Umbilical cord (tissue), 2 donors: ENCODE measurements around the gene TOMM7. TPM values are rescaled to one million over a fixed set of nuclear protein-coding genes. Genes with fewer than 3 reads are reported as not detected.

Experiments
- DNase-seq: peaks from one replicate; pipeline ENCODE4 v3.0.0-alpha.2; 2015; ENCODE audit warnings: low spot score
- total RNA-seq: library from RNA; depleted of rRNA; stranded (reverse); fragments of >200 nt; gene quantifications from one replicate; pipeline ENCODE4 v1.2.3, GENCODE V29; 2014; ENCODE audit warnings: low replicate concordance; ENCODE audit not compliant: insufficient read depth

The TOMM7 gene
- total RNA-seq, result 273 TPM

DNA sequence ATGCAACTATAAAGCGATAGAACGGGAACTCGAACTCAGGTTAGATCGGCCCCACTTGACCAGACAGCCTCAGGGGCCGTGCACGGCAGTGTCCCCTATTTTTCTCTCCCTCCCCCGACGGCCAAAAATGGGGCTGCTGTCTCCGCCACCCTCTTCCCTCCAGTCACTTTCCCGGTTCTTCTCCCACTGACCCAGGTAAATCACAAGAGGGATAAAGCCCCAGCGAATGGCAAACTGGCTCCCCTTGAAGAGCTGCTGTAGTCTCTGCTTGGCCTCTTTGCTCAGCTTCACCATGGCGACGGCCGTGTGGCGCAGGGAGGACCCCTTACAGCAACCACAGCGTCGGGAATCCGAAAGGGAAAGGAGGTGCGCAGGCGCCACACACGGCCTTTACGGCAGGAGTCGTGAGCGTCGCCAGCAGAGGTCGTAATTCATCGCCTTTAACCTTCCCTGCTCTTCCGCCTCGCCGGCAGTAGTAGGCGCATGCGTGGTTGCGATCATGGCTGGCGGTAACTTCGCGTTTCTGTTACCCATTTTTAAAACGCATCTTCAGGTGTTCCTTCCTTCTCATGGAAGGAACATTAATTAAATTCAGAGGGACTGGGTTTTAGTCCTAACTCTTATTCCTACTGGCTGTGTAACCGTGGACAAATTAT lies at the start of gene TOMM7:
TOMM7 (minus strand) TSS at position 364 of the 656 bp plus-strand sequence; CDS start at position 294, 70 bp downstream.
- peak; percentile 98 for DNase-seq

DNA sequence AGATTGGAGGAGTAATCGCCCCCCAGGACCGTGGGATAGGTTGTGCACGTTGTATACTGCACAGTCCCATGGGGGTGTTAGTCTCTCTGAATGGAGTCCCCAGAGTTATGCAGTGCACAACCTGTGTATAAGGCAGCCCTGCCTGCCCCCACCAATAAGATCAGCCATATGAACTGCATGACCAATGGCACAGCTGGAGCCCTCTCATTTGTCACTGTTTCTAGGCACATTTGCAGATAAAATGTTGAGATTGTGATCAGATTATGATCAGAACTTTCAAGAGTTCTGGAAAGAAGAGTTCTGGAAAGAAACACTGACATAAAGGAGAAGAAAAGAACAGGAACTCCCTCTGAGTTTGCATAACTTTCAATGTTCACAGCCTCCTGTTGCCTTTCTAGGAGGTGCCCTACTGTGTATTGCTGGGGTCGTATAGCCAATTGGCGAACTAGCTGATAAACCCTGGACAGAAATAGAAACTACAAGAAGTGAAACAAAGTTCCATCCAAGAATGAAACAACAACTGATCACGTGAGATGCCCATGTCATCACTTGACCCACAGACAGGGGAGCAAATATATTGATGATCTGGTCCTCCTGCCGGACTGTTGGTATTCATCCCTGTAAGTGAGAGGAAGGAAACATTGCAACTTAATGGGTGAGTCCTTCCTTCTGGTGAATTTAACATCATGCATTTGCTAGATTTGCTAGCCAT lies 49.6 kb upstream of the TOMM7 start:
- DNase-seq, result no peak

DNA sequence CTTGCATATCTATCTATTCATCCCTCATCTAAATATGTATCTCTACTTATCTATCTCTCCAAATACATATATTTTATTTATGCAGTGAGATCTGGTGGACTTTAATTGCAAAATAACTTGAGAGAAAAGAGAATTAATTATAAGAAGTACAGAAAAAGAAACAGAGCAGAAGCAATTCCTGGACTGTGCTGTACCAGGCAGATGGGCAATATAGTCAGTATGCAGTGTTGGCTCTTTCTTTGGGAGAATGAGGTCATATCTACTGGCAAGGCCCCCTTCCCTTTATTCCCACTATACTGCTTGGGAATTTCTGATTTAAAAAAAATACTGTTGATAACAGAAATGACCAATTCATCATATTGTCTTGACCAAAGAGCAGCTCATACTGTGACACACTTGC lies 49.0 kb upstream of the TOMM7 start:
- DNase-seq, result no peak

DNA sequence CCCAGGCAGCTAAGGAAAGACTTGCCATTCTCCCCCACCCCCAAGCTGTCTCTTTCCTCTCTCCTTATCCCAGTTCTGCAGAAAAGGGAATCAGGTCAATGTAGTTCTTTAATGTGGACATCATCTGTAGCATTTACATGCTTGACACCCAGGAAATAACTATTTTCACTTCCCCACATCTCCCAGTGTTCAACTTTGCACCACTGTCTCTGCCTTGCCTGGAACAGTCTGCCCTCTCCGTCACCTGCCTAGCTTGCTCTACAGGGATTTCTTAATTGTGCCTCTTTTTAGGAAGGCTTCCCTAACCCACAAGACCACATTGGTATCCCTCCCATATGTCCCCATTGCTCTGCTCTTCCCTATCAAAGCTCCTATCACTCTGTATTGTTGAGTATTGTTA lies 45.9 kb upstream of the TOMM7 start:
- DNase-seq, result no peak

DNA sequence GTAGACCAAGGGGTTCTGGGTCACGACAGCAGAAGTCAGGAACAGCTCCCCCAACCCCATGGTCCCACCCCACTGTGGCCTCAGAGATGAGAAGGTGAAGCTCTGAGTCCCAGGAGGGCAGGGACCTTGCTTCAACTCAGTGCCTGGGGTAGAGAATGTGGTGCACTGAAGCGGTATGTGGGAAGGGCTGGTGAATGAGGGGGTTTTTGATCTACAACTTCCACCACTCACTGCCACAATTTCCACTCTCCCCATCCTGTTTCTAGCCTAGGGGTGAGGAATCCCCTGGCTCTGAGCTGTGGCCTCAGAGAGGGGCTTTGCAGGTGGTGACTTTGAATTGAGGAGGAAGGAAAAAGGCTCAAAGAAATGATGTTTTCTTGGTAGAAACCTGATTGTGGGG lies 44.9 kb upstream of the TOMM7 start:
- no peak for DNase-seq

DNA sequence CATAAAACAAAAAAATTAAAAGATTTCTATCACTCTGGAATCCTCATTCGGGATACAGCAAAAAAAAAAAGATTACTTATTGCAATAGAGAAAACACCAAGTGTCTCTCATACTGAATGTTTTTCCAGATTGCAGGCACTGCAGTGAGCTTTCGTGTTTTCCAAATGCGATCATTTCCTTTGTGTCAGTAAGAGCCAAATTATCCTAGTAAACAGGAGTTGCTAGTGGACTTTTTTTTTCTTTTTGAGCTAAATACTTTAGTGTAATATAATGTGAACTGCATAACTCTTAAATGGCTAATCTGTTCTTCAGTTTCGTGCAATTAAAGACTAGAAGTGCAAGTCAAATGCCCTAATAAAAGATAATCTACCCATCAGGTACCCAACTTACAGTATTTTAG lies 44.4 kb upstream of the TOMM7 start:
- DNase-seq, result no peak

DNA sequence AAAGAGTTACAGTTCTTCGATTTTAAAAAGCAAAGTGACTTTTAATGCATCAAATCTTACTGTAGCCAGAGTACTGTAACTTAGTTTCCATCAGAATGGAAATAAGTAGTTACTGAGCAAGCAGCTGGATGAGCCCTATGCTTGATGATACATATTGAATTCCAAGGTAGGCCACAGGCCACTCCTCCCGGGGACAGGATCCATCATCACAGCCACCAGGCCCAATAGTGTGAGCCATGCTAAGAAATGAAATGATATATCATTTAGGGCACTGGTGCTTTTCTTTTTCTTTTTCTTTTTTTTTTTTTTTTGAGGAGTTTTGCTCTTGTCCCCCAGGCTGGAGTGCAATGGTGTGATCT lies 42.9 kb upstream of the TOMM7 start:
- no peak for DNase-seq

DNA sequence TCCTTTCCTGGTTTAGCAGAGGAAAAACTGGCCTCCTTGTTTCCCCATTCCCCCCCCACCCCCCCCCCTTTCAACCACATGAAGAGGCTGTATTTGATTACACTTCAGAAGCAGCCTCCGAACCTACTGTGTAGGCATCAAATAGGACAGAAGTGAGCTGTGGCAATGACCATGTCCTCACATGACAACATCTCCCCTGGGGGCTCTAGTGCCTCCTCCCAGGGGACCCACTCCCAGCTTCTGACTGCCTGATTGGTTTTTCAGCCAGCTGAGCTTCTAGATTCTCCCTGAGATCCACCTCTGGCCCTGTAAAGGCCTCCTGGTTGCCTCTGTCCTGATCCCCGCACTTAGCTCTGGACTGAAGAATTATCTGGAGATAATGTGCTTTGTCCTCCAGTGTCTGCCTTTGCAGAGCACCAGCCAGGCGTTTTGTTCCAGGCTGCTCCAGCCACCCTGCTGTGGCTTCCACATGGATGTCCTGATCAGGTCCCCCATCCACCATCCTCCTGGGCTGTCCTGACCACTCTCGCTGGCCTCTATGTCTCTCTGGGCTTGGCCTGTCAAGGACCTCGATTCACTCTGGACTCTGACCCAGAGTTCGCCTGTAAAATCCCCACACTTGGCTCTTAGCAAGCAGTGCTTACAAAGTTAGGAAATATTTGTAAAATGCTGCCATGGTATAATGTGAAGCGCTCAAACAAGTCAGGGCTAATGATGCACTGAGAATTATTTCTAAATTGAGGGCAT lies 42.4 kb upstream of the TOMM7 start:
- no peak for DNase-seq

DNA sequence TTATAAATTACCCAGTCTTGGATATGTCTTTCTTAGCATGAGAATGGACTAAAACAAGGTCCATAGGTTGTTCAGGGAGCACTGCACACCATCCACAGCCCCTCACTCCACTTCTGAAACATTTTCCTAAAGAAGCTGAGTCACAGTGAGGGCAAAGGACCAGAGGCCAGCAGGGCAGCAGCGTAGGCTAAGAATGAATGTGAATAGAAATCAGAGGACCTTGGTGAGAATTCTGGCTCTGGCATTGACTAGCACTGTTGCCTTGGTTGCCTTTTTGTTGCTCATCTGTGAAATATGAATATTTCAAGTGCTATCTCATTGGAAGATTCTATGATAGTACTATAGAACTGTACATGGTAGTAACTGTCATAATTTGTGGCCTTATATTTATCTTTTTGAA lies 41.7 kb upstream of the TOMM7 start:
- DNase-seq, result no peak

DNA sequence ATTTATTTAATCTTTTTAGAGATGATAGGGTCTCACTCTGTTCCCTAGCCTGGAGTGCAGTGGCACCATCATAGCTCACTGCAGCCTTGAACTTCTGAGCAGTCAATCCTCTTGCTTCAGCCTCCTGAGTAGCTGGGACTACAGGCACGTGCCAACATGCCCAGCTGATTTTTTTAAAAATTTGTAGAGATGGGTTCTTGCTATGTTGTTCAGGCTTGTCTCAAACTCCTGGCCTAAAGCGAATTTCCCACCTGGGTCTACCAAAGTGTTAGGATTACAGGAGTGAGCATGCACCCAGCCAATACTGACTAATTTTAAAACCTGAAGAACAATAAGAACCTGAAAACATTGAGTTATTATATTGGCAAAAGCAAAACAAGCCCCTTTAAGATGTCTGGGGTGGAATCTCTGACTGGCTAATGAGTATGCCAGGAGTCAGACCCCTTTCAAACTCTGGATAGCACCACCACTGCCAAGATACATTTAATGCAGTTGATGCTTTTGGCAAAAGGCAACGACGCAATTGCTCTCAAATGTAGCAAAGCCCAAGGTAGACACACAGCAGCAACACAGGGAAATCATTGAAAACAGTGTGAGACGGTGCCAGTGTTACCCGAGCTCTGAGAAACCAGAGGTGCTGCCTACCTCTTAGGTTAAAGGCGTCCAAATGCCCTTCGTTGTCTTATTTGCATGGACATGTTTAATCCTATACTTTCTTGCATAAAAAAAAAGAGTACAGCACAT lies 40.7 kb upstream of the TOMM7 start:
- no peak for DNase-seq

DNA sequence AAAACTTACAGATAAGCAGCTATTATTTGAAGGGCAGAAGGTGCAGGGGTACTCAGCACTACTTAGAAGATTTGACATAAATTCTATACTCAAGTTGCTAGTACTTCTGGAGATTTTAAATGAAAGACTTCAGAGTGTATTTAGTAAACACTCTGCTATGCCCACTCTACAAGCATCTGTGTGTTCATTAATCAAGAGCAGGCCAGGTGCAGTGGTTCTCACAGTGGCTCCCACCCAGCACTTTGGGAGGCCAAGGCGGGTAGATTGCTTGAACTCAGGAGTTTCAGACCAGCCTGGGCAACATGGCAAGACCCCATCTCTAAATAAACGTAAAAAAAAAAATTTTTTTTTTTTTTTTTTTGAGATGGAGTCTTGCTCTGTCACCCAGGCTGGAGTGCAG lies 38.9 kb upstream of the TOMM7 start:
- no peak for DNase-seq

DNA sequence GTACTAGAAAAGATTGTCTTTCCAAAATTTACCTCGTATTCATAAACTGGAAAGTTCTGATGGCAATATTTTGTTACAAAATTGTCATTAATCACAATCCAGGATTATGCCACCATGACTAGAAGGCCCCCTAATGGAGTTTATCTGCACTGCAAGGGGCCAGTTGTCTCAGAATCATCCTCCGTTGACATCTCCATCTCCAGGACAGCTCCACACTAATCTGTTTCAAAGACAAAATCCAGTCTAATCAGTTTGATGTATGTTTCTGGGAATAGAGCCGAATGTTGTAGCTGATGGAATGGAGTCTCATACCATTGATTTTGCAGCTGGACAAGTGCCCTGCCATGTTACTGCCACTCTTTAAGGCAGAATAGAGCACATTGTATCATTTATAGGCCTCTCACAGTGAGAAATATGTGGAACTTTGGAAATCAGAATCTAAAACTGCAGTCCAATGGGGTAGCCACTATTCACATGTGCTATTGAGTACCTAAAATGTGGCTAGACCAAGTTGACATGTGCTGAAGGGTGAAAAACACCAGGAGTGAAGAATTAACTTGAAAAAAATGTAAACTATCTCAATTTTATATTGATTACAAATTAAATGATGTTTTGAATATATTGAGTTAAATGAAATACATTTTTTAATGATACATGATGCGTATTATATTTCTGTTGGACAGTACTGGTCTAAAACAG lies 38.3 kb upstream of the TOMM7 start:
- peak; percentile 73 for DNase-seq

DNA sequence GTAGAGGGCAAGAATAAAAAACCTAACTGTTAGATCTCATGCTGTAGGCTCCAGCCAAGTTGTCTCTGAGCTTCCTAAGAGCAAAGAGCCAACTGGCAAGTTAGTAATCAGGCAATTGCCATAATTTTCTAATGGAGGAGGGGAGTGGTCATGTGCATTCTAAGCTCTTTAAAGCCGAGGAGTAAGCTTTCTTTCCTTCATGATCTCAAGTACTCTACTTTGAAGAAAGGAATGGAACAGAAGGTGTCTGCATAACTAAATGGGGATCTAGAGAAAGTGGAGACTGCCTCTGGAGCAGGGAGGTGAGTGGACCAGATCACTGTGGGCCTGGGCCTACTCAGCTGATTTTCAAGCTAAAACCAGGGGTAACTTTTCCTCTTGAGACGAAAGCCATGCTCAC lies 37.7 kb upstream of the TOMM7 start:
- DNase-seq, result no peak

DNA sequence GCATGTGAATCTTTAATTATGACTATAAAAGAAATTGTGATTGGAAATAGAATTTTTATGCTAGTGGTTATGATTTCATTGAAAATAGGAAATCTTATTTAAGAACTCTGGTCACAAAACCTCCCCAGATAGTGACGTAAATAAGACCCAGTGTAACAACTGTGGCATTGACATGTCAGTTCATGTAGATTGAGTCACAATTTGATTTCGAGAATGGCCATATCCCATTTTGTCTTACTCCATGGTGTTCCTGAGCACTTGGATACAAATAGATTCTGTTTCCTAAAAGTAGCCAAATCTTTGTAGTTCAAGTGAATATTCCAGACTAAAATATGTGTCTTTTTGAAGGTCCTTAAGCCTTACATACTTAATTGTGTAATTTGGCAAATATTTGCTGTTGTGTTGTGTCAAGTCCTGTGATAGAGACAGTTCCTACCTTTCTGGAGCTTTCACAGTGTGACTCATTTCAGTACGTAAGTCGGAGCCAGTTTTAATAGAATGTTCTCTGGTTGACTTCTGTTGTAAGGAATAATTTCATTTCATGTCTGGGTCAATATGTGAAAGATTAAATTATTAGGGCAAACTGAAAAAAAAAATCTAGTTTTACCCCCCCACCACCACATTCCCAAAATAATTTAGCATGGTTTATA lies 37.1 kb upstream of the TOMM7 start:
- DNase-seq, result no peak

DNA sequence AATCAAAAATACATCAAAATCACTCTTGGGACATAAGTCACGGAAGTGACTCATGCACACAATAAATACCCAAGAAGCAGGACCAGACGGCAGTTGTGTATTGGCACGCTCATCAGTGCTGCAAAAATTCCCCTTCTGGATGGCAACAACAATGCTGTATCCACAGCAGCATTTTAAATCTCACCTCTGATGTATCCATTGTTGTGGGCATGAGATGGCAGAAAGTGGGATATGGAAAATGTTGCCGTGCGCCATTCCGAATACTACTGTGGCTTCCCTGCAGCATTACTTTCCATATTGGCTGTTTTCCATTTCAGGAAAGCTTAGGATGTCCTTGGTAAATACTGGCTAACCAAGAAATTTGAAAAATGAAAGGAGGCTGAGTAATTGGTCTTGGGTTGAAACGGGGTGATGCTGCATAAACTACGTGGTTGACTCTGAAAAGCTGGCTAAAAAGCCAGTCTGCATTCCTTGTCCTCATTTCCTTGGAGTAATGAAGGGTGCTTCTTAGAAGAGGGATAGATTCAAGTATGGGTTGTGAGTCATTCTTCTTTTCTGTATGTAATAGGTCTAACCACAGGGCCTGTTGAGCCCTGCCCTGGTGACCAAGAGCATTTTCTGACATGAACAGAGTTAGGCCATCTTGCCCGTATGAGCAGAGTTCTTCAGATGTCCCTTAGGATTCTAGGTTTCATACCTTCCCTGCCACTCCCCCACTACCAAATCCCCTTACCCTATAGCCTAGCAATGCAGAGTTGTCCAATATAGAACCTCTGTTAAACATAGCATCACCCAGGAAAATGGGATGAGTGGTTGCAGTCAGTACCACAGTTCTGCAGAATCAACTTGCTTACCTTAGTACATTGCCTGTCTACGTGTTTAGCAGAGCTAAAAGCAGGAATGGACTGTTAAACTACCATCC lies 36.3 kb upstream of the TOMM7 start:
- no peak for DNase-seq

DNA sequence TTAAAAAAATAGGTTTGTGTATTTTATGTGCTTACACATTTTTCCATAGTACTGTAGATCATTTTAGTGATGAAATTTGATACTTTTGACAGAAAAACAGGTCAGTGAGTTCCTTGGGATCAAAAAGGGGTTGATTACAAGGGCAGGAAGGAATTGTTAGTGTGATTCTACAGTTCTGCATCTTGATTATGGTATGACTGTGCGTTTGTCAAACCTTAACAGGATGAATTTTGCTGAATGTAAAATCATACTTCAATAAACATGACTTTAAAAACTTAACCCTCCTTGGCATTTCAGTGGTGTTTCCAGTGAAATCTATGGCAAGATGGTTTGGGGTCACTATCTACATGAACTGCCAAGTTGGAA lies 35.6 kb upstream of the TOMM7 start:
- DNase-seq, result no peak

DNA sequence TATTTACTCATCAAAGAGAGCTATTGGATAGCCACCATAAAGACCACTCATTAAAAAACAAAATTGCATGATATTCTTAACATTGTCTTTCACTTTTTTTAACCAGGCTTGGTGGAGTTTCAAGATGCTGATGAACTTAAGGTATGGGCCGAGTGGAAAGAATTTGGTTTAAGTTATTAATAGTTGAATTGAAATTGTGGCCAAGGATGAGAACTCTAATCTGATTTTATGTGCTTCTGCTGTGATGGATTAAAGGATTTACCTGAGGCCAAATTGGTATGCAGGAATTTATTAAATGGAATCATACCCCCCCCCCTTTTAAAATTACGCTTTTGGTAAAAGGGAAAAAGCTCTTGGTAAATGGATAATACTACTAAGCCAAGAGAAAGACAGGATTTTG lies 33.8 kb upstream of the TOMM7 start:
- no peak for DNase-seq

DNA sequence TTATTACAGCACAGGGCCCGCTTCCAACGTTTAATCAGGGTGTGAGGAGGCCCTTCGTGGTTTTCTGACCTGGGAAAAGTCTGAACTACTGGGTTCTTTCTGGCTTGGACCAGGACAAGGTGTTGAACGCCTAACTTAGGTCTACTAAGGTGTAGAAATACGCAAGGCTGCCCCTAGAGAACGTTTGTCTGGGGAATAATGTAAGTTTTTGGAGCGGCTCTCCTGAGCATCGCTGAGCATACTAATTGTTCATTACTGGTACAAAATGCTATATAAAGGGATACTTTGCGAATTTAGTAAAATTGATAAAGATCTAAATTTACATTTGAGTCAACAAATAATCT lies 32.4 kb upstream of the TOMM7 start:
- DNase-seq, result no peak

DNA sequence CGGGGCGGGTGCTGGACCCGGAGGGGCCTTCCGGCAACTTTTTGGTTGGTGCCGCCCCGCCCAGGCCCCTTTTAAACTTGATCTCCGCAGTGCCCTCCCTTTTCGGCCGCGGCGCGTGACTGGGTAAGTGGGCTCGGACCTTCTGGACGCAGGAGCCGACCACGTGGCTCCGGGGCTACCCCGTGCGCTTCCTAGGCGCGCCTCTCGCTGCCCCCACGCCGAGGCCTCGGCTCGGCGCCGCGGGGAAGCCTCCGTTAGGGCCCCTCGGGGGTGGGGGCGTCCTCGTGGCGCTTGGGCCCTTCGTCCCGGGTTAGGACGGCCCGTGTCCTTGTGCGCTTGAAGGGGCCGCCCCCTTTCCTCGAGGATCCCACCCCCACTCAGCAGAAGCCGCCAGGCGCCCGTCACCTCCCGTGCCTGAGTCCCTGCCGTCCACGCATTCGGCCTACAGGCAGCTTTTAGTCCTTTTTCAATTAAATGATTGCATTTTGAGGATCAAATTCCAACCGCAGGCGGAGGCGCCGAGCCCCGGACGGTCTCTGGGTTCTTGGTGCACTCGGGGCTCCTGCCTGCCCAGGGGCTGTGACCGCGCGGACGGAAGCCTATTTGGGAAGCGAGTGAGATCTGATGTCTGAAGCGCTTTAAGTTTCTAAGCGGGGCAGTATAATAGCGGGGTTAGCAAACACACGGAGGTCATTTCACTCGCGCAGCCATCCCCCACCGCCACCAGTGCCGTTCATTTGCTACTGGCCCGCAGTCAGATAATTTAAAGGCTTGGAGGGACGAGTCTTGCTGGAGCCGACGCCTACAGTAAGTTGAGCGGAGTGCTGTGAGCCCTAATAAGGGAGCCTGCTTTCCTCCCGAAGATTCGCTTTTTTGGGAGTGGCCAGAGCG lies 31.8 kb upstream of the TOMM7 start:
- DNase-seq, result peak; percentile 80
